ENCODE results near the gene GPR32. TPM values are rescaled to one million over a fixed set of nuclear protein-coding genes. Genes with fewer than 3 reads are reported as not detected.

Gene GPR32
- polyA plus RNA-seq, 1 donor from 2014 or later: not detected

GRCh38 chr19:50724522-50725217 is 45.6 kb upstream of the GPR32 start:
- peaks cover 3% of the 10 kb centered on the region for H3K79me2 ChIP-seq (replicated peaks; ENCODE audit: insufficient read depth, low read length)
- H3K9me3 ChIP-seq (ENCODE audit: low read length): no peaks in the 10 kb centered on the region
- no peaks in the 10 kb centered on the region for H3K27me3 ChIP-seq (ENCODE audit: insufficient read depth, low read depth, low read length)
- peak overlapping the region; percentile 89 for H3K27ac ChIP-seq (ENCODE audit: low read length)
- H3K9ac ChIP-seq (ENCODE audit: low read length): peak overlapping the region; percentile 86
- peak overlapping the region; percentile 89 for H3K4me2 ChIP-seq (ENCODE audit: low read length)
- no peaks in the 10 kb centered on the region for H4K20me1 ChIP-seq (ENCODE audit: insufficient read depth)
- peak overlapping the region; percentile 48 for H2AFZ ChIP-seq (ENCODE audit: low read depth, low read length)
- H3K4me3 ChIP-seq (ENCODE audit: low read length): peak overlapping the region; percentile 96
- H3F3A ChIP-seq (ENCODE audit: insufficient read depth, low read length, poor library complexity, severe bottlenecking): peaks cover 3% of the 10 kb centered on the region
- H3K9me2 ChIP-seq (ENCODE audit: insufficient read depth, low read length): no peaks in the 10 kb centered on the region
- TF ChIP-seq RAD21 (conservative IDR thresholded peaks at IDR 0.05): peak; percentile 73
- TF ChIP-seq TAF1 (IDR thresholded peaks at IDR 0.05; ENCODE audit: low read depth): peak; percentile 54
- TF ChIP-seq REST (IDR thresholded peaks at IDR 0.05; ENCODE audit: borderline replicate concordance): peak; percentile 83
- peak; percentile 99 for TF ChIP-seq CTCF (IDR thresholded peaks at IDR 0.05; ENCODE audit: poor library complexity, severe bottlenecking)
- peak; percentile 91 for TF ChIP-seq SMC3 (conservative IDR thresholded peaks at IDR 0.05; ENCODE audit: poor library complexity)
- no peak for TF ChIP-seq MXI1 (conservative IDR thresholded peaks at IDR 0.05; ENCODE audit: poor library complexity, severe bottlenecking)
- peak; percentile 22 for TF ChIP-seq EP300 (conservative IDR thresholded peaks at IDR 0.05; ENCODE audit: poor library complexity, severe bottlenecking)
- TF ChIP-seq POLR2AphosphoS5 (IDR thresholded peaks at IDR 0.05): peak; percentile 97
- TF ChIP-seq EZH2 (IDR thresholded peaks at IDR 0.05; ENCODE audit: borderline replicate concordance, insufficient read depth, low read length, poor library complexity, severe bottlenecking): no peak
- H3K36me3 ChIP-seq (ENCODE audit: insufficient read depth, low read length): no peaks in the 10 kb centered on the region

- H2AFZ ChIP-seq (ENCODE audit: low read depth, low read length): peak overlapping the region; percentile 48
- TF ChIP-seq TAF1 (IDR thresholded peaks at IDR 0.05; ENCODE audit: low read depth) (no peak), SMC3 (conservative IDR thresholded peaks at IDR 0.05; ENCODE audit: poor library complexity) (peak; percentile 37), POLR2AphosphoS5 (IDR thresholded peaks at IDR 0.05) (peak; percentile 0), MXI1 (conservative IDR thresholded peaks at IDR 0.05; ENCODE audit: poor library complexity, severe bottlenecking) (peak; percentile 94), EP300 (conservative IDR thresholded peaks at IDR 0.05; ENCODE audit: poor library complexity, severe bottlenecking) (peak; percentile 43)
These were observed 44.9 kb upstream of the GPR32 start for GRCh38 chr19:50725218-50725910.

More at GRCh38 chr19:50725218-50725910, 44.9 kb upstream of the GPR32 start:
- H3K4me2 ChIP-seq (ENCODE audit: low read length): peak overlapping the region; percentile 65
- peaks cover 2% of the 10 kb centered on the region for H3F3A ChIP-seq (ENCODE audit: insufficient read depth, low read length, poor library complexity, severe bottlenecking)
- H3K27me3 ChIP-seq (ENCODE audit: insufficient read depth, low read depth, low read length): no peaks in the 10 kb centered on the region
- peaks cover 3% of the 10 kb centered on the region for H3K79me2 ChIP-seq (replicated peaks; ENCODE audit: insufficient read depth, low read length)
- H3K9me2 ChIP-seq (ENCODE audit: insufficient read depth, low read length): no peaks in the 10 kb centered on the region
- H3K9me3 ChIP-seq (ENCODE audit: low read length): no peaks in the 10 kb centered on the region
- H3K36me3 ChIP-seq (ENCODE audit: insufficient read depth, low read length): no peaks in the 10 kb centered on the region
- peak overlapping the region; percentile 86 for H3K9ac ChIP-seq (ENCODE audit: low read length)
- H4K20me1 ChIP-seq (ENCODE audit: insufficient read depth): no peaks in the 10 kb centered on the region
- peak overlapping the region; percentile 89 for H3K27ac ChIP-seq (ENCODE audit: low read length)
- peak overlapping the region; percentile 96 for H3K4me3 ChIP-seq (ENCODE audit: low read length)

All from neural cell (in vitro differentiated cells).